GM12872 (cell line): ENCODE data around the gene CST8.

Experiments used
- CTCF ChIP-seq: IDR thresholded peaks from 3 replicates; pipeline ENCODE4 v1.5.1; 2011; ENCODE audit warnings: low read depth, mild to moderate bottlenecking, low read length, moderate library complexity; ENCODE audit not compliant: insufficient read depth

The CST8 gene

GRCh38 chr20:23497536-23497935, 6.6 kb downstream of the CST8 start:
- no peak for TF ChIP-seq CTCF

GRCh38 chr20:23501926-23502325, 11.0 kb downstream of the CST8 start:
- TF ChIP-seq CTCF = no peak

GRCh38 chr20:23503649-23504048, 12.7 kb downstream of the CST8 start:
- no peak for TF ChIP-seq CTCF

DNA sequence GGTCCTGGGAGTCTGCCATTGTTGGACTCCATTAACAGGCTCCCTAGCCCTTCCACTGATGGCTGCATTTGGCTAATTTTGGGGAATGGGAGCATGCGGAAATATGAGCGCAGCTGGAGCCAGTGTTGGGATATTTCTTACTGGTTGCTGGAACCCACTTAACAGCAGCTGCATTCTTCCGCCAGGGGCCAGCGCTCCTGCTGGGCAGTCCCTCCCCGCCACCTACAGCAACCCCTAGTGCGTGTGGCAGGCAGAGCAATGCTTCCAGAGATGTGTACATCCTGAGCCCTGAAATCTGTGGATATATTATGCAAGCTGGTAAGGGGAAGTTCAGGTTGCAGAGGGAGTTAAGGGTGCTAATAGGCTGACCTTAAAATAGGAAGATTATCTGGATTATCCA, 16.4 kb downstream of the CST8 start:
- TF ChIP-seq CTCF = no peak

DNA sequence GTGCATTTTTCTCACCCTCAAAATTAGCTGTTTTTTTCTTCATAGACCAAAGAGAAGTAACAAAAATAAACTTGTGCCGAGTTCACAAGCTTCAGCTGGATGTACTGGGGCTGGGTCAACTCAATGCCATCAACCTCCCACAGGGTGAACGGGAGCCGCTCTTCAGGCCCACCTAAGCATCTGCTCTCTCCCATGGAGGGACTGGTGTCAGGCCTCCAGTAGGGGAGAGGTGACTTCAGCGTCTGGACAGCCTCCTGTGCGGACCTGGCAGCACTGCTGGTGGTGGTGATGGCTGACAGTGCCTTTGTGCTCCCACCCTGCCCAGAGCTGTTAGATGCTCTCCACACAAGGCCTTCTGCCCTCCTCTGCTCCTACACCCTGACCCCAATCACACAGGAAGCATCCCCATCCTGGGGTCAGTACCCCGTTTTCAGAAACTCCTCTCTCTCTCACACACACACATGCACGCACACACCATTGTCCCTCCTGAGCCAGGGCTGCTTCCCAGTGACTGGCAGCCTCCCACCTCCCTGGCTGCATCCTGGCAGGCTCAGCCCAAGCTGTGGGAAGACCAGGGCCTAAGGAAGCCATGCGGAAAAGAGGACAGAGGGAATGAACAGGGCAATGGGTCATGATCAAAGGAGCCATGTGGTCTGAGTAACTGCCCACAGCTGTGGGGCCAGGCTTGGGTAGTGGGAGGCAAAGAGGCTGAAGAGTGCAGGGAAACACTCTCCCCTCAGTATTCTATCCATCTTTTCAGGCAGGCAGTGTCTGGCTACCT, 17.7 kb downstream of the CST8 start:
- no peak for TF ChIP-seq CTCF

- TF ChIP-seq CTCF = no peak
Measured at GRCh38 chr20:23509247-23509913, 18.5 kb downstream of the CST8 start.

DNA sequence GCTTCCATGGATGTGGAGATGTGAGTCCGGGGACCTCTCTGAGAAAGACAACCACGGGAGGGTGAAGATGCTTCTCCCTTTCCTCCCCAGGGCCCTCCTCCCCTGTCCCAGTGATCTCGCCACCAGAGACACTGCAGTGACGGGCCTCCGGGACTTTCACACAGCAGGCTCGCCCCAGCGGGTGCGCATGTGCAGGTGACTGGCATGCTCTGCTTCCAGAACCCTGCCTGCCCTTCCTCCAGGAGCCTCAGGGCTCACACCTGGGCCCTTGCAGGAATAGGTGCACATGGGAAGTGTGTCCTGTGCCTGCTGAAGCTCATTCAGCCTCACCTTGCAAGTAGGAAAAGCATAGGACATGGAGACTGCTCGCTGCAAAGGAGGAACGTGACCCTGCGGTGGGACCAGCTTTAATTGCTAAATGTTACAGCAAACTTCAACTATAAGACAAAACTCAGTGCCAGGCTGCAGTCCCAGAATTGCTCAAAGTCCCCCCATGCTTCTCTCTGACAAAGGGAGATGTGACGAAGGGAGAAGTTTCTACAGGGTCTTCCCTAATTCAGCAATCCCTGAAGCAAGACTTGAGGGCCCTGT, 19.2 kb downstream of the CST8 start:
- no peak for TF ChIP-seq CTCF
